ENCODE measurements around the gene BMP2. TPM values are rescaled to one million over a fixed set of nuclear protein-coding genes. Genes with fewer than 3 reads are reported as not detected.

BMP2 gene
- 0.24 to 0.31 TPM (median 0.25 TPM) in 5 replicates for total RNA-seq (2022; extraction: Qiagen RNA extraction)

DNA sequence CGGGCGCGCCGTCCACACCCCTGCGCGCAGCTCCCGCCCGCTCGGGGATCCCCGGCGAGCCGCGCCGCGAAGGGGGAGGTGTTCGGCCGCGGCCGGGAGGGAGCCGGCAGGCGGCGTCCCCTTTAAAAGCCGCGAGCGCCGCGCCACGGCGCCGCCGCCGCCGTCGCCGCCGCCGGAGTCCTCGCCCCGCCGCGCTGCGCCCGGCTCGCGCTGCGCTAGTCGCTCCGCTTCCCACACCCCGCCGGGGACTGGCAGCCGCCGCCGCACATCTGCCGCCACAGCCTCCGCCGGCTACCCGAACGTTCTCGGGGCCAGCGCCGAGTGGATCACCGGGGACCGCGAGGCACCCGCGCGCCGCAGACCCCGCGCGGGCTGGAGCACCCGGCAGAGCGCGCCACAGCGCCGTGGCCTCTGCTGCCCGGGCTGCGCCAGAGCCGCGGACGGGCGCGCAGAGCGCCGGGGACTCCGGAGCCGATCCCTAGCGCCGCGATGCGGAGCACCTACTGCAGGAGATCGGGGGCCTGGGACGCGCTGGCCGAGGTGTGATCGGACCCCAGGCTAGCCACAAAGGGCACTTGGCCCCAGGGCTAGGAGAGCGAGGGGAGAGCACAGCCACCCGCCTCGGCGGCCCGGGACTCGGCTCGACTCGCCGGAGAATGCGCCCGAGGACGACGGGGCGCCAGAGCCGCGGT, at the start of gene BMP2:
Gene BMP2 (plus strand): TSS at position 151 of the 692 bp plus-strand sequence. CDS start 2,441 bp downstream, outside the sequence.

